ENCODE results near the gene KNL1.
"Not testable (repeated sequence)": the region's sequence is repeated elsewhere in the genome, so short reads cannot be mapped to it uniquely, and the experiment has no call there.

Gene KNL1

GRCh38 chr15:40680959-40681358 lies 86.9 kb downstream of the KNL1 start:
- DNase-seq: not testable (repeated sequence)

- no peak for DNase-seq
These were observed 90.3 kb downstream of the KNL1 start for GRCh38 chr15:40684381-40684780.

- DNase-seq: no peak
These were observed 91.3 kb downstream of the KNL1 start for GRCh38 chr15:40685376-40685775.

GRCh38 chr15:40688932-40689799 lies 95.1 kb downstream of the KNL1 start:
- DNase-seq: no peak

- DNase-seq: no peak
These were observed 97.7 kb downstream of the KNL1 start for GRCh38 chr15:40691737-40692136.

- no peak for DNase-seq
These were observed 100.0 kb downstream of the KNL1 start for GRCh38 chr15:40693904-40694687.

- peak; percentile 96 for DNase-seq
These were observed 100.8 kb downstream of the KNL1 start, which contains the start of gene RAD51 for GRCh38 chr15:40694688-40695468. TSS of gene RAD51 (plus strand) at chr15:40695174. CDS start at chr15:40698759, 3,585 bp downstream.

- DNase-seq: no peak
These were observed 101.4 kb downstream of the KNL1 start for GRCh38 chr15:40695469-40695890.

GRCh38 chr15:40696228-40696627 lies 102.2 kb downstream of the KNL1 start:
- no peak for DNase-seq

- DNase-seq: no peak
These were observed 103.9 kb downstream of the KNL1 start for GRCh38 chr15:40697916-40698315.

- no peak for DNase-seq
These were observed 108.0 kb downstream of the KNL1 start for GRCh38 chr15:40702077-40702476.

- DNase-seq: no peak
These were observed 112.1 kb downstream of the KNL1 start for GRCh38 chr15:40706121-40706520.
